HG03457 (cell line): Measurements from ENCODE around the gene TTC21B.

Experiments used
- ATAC-seq: cut with Tn5 transposase; IDR thresholded peaks from one replicate; pipeline ENCODE4 v1.9.1; 2021; ENCODE audit warnings: moderate number of reproducible peaks; ENCODE audit not compliant: unreplicated experiment

The TTC21B gene

GRCh38 chr2:165840333-165840958 lies 113.1 kb downstream of the TTC21B start:
- ATAC-seq: no peak

- no peak for ATAC-seq
Observed at GRCh38 chr2:165839610-165840009, 114.0 kb downstream of the TTC21B start.

- no peak for ATAC-seq
Observed at GRCh38 chr2:165837122-165837521, 116.5 kb downstream of the TTC21B start.

- ATAC-seq: no peak
Observed at GRCh38 chr2:165835363-165835762, 118.2 kb downstream of the TTC21B start.

- ATAC-seq: no peak
Observed at GRCh38 chr2:165833156-165833555, 120.4 kb downstream of the TTC21B start.

- ATAC-seq: no peak
Observed at GRCh38 chr2:165827921-165828276, 125.7 kb downstream of the TTC21B start.

- ATAC-seq: peak; percentile 93
Observed at GRCh38 chr2:165827016-165827920, 126.3 kb downstream of the TTC21B start.

GRCh38 chr2:165825041-165825440 lies 128.5 kb downstream of the TTC21B start:
- no peak for ATAC-seq
